A204.1 (cell line): ENCODE results near the gene GAMT.
"Not testable (repeated sequence)": the region's sequence is repeated elsewhere in the genome, so short reads cannot be mapped to it uniquely, and the experiment has no call there.

Experiments
- FAIRE-seq: peaks from 2 replicates; lab custom pipeline; 2012; peaks lifted over from hg19 to GRCh38; lab: Jason Lieb, UNC

The GAMT gene

DNA sequence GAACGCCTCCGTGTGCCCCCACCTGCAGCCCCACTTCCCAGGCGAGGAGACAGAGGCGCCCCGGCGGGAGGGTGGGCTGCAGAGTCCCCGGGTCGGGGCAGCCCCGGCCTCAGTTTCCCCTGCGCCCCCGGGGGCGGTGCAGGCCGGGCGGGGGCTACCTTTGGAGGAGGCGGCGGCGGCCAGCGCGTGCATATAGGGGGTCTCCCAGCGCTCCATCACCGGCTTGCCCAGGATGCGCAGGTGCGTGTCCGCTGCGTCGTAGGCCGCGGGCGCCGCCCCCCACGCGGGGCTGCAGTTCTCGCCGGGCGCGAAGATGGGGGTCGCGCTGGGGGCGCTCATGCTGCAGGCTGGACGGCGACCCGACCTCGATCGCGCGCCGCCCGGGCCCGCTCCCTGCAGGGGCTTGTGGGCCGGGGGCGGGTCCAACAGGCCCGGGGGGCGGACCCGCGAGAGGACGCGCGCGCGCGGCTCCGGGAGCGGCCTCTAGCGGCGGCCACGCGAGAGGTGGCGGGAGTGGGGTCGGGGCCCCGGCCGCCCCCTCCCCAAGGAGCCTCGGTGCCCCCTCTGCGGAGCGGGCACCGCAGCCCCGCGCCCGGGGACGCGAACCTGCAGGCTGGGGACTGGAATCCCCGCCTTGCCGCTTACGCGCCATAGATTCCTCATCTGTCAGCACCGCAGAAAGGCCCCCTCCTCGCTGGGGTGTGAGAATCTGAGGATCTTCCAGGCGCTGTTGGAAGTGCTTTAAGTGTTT lies at the start of gene GAMT:
TSS of gene GAMT (minus strand) at position 405 of the 751 bp plus-strand sequence. CDS start at position 339, 66 bp downstream.
- FAIRE-seq: no peak

DNA sequence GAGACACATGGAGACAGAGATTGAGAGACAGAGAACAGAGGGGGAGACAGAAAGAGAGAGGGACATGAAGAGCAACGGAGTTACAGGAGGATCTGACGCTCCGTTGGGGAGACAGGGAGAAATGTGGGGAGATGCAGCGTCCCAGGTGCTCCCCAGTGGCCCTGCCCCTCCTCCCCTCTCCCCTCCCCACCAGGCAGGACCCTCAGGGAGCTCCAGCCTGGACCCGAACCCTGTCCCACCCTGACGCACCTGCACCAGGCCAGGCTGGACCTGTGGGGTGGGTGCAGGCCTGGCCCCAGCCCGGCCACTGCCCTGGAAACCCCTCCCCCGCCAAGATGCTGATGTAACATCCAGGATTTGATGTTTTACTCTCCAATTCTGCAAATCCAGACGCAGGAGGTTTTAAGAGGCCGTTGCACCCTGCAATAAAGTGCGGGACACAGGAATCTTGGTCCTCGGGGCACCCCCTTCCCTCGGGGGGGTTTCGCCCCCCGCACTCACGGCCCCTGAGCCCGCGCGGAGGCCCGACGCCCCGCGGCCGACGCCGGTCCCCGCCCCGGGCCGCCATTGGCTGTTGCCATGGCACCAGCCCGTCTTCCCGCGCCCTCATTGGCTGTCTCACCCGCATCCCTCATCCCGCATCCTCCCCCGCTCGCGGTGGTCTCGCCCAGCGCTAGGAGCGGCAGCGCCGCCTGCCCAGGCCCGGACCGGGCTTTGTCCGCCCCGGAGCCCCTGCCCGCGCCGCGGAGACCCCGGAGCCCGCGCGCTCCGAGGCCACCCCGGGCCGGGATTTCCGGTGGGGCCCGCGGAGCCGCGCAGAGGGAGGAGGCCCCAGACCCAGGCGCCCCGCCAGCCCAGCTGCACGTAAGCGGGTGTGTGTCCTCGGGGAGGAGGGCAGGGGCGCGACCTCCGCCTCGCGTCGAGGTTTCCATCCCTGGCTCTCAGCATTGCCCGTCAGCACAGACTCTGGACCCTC lies 48.4 kb upstream of the GAMT start, which contains the start of gene APC2:
TSS of gene APC2 (plus strand) at position 655 of the 976 bp plus-strand sequence. CDS start 2,881 bp downstream, outside the sequence.
- FAIRE-seq: no peak

DNA sequence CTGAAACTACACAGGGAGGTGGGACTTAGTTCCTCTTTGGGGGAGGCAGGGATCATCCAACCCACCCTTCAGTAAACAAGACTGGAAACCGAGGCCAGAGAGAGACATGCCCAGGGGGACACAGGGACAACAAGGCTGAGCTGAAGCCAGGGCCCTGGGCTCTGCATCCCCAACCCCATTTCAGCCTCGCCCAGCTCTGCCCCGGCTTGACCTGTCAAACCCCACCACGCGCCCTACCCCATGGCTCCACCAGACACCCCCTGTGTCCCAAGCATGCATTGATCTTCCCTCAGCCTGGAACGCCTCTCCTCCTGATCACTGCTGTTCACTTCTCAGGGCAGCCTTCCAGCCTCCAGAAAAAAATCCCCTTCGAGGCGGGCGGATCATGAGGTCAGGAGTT lies 46.6 kb upstream of the GAMT start:
- FAIRE-seq: no peak

DNA sequence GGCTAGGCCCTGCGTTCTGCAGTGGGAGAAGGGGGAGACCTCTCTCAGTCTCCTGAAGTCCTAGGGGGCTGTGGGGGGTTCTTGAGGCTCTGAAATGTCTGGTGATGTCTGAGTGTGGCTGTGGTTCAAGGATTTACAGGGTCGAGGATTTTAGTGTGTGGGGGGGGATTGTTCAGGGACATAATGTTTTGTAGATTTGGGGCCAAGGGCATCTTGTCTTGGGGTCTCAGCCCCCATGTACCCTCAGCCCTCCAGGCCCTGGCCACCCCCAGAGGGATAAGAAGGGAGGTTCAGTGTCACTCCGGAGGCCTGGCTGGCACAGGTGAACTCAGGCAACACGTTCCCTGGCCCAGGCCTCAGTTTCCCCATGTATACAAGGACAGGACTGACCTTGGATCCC lies 46.2 kb upstream of the GAMT start:
- FAIRE-seq: no peak

DNA sequence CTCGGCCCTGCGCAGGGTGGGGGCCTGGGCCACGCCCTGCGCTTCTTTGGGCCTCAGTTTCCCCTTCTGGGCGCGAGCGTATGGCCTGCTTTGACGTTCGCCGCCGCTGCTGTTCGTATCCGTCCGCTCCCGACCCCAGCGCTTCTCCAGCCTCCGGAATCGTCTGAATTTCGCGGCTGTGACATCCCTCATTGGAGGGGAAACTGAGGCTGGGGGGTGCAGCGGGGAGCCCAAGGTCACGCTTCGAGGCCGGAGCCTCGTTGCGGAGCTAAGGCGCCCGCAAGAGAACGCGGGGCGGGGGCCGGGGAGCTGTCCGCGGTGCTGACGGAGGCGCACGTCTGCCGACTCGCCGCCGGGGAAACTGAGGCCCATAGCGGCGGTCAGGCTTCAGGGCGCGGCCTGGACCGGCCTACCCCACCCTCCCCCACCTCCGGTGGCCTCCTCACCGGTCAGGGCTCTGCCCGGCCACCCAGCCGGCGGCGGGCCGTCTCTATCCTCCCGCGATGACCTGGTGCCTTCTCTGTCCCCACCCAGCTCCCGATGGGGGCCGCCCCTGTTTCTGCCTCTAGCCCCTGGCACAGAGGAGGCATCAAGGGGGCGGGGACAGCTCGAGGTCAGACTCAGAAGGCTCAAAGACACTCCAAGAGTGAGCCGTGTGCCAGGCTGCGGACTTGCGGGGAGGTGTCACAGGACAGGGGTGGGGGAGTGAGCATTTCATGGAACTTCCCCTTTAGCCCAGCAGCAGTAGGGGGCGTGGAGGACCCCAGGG lies 45.6 kb upstream of the GAMT start:
- no peak for FAIRE-seq

DNA sequence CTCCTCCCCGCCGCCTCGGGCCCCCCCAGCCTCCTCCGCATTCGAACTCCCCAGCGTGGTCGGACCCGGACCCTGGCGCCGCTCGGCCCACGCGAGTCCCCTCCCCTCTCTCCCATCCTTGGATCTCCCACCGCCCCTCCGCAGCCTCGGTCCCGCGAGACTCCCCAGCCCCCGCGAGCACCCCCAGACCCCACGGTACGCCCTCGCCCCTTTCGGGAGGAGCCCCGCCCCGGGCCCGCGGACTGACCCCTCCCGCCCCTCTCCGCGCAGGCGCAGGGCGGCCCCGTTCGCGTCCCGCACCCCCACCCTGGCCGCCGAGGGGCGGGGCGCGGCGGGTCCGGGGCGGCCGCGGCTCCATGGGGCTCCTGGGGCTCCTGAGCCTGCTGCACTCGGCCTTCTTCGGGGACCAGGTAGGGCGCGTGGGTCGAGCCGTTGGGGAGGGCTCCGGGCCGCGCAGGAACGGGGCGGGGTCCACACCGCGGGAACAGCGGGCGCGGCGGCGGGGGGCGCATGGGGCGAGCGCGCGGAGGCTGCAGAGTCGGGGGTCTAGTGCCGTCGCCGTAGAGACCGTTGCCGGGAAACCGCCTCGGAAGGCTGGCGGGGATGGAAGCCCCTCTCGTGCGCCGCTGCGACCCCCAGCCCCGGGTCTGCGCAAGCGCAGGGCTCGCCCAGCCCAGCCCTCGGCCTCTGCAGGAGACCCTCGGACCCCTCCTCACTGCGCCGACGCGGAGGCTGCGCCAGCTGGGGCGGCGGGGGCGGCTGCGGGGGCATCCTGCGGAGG lies 44.8 kb upstream of the GAMT start:
- no peak for FAIRE-seq

DNA sequence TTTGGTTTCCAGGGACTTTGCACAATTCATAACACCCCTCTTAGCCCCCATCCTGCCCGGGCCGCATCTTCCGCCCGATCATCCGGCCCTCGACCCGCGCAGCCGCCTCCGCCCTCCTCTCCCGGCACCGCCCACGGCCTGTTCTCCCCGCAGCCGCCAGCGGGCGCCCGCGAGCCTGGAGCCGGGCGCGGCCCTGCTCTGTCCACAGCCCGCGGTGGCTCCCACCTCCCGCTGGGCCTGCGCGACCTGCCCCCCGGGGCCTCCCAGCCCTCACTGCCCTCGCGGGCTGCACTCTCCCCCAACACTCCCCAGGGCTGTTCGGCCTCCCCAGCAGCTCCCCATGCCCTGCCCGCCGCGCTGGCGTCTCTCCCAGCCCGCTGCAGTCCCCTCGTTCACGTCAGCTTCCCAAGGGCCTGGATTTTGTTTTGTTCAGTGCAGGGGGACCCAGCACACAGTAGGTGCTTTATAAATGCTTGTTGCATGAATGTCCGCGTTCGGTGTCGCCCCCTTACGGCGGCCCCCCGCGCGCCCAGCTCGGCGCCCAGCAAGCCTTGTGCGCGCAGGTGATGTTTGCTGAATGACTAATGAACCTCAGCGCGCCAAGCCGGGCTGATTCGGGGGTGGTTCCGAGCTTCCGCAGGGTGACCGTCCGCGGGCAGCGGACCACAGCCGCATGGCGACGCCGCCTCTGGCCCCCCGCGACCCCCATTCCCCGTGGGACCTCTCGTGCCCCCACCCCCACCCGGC lies 44.0 kb upstream of the GAMT start:
- no peak for FAIRE-seq

DNA sequence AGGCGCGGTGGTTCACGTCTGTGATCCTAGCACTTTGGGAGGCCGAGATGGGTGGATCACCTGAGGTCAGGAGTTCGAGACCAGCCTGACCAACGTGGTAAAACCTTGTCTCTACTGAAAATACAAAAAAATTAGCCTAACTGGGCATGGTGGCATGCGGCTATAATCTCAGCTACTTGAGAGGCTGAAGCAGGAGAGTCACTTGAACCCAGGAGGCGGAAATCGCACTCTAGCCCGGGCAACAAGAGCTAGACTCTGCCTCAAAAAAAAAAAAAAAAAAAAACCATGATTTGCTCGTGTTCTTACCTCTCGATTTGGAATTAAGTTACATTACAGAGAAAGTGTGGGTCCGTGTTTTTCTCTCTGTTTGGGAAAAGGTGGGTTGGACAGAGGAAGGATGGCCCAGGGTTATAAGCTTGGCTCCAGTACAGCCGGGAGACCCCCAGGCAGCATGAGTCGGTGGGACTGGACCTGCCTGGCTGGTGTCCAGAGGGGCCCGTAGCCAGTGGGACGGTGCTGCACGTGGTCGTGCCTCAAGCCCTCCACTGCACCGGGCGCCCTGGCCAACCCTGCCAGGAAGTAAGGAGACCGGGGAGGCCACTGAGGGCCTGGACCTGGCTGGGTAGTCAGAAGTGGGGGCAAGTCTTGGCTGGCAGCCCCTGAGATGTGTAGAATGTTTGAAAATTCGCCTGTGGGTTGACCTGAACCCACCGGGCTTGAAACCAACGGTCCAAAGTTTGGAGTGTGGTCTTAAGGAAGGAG lies 40.5 kb upstream of the GAMT start:
- FAIRE-seq: no peak

DNA sequence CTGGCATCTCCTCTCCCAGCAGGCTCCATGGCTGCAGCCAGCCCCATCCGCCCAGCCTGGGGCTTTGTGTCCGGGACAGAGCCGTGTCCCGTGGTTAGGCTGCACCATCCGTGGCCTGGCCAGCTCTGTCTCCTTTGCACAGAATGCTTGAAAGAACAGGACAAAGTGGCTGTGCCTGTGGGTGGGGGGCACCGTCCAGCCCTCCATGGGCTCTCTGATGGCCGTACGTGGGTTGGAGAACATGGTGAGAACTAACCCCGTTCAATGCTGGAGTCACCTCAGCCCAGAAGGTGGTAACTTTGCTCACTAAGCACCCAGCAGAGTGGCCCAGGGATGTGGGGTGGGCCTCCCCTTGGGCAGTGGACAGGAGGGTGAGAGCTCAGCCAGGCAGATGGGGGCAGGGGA lies 39.7 kb upstream of the GAMT start:
- no peak for FAIRE-seq

DNA sequence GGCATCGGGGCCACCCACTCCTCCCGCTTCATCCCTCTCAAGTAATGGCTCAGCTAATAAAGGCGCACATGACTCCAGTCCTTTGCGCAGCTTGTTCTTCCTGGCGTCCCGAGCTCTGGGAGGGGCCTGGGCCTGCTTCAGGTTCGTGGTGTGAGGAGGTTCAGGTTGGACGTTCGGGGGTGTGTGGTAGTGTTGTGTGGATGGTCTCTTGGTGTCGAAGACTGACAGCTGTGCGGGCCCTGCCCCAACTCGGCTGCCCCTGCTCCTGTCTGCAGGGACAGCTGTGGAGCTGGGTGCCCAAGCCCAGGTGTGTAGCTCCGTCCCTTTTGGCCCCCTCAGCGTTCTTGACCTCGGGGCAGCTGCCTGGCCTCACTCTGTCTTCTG lies 39.1 kb upstream of the GAMT start:
- FAIRE-seq: no peak

DNA sequence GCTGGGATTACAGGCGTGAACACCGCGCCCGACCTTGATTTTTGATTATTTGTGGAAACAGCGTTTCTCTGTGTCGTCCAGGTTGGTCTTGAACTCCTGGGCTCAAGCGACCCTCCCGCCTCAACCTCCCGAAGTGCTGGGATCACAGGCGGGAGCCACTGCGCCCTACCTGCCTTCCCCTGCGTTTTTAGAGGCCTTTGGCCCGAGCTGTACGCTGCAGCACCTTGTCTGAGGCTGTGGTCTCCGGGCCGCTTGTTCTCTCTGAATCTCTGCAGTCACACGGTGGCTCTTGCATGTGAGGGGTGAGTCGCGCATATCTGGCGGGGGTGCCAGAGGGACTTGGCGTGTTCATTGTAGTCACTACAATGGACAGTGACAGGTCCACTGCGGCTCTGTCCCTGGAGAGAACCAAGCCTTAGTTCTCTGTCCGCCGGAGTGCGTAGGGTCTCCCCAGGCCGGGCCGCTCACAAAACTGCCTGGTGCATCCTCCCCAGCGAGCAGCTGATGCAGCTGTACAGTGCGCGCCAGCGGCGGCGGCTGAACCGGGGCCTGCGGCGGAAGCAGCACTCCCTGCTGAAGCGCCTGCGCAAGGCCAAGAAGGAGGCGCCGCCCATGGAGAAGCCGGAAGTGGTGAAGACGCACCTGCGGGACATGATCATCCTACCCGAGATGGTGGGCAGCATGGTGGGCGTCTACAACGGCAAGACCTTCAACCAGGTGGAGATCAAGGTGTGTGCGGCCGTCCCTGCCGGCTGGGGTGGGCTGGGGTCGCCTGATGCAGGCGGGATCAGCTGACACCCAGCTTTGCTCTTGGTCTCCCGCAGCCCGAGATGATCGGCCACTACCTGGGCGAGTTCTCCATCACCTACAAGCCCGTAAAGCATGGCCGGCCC lies 38.4 kb upstream of the GAMT start:
- FAIRE-seq: not testable (repeated sequence)

DNA sequence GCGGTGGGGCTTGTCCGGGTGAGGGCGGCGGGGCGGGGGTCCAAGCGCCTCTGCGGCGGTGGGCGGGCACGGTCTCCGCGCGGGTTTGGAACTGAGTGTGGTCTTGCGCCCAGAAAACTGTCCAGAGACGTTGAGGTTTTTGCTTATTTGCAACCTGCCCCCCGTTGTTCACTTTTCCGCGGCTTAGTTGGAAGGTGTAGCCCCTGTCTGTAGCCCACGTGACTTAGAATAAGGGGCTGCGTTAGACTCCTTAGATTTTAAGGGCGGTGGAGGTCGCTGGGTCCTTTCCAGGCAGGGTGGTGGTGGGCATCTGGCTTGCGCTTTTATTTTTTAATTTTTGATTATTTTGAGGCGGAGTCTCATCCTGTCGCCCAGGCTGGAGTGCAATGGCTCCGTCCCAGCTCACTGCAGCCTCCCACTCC lies 37.6 kb upstream of the GAMT start:
- FAIRE-seq: no peak

DNA sequence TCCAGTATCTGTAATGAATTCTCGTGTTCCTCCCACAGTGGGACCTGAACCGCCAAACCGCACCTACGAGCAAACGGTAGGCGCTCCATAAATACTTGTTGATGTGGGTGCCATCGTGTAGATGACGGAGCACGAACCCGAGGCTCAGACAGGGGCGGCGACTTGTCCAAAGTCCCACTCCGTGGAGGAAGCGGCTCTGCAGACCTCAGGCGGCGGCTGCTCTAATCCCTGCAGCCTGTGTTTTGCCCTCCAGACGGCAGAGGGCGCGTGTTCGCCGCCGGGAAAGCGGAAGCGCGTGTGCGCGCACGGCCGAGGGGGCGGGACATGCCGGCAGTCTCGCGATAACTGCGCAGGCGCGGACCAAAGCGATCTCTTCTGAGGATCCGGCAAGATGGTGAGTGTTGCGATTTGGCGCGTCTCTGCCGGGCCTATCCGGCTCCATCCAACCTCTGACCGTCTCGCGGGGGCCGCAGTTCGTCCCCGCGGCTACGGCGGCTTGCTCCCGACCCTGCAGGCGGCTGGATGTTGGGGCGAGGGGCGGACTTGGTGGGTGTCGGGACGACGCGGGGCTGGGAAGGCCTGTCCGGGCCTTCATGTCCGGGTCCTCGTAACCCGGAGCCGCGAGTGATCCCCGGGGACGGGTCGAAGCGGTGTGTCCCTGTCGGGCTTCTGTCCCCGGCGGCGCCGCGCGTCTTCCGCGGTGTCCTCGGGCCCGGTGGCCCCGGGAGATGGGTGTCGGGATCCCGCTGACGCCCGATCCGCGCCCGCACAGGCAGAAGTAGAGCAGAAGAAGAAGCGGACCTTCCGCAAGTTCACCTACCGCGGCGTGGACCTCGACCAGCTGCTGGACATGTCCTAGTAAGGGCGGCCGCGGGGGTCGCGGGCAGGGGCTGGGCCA lies 36.9 kb upstream of the GAMT start, which contains the start of gene RPS15:
TSS of gene RPS15 (plus strand) at position 362 of the 898 bp plus-strand sequence. CDS start at position 392, 30 bp downstream.
- peak; percentile 74 for FAIRE-seq

DNA sequence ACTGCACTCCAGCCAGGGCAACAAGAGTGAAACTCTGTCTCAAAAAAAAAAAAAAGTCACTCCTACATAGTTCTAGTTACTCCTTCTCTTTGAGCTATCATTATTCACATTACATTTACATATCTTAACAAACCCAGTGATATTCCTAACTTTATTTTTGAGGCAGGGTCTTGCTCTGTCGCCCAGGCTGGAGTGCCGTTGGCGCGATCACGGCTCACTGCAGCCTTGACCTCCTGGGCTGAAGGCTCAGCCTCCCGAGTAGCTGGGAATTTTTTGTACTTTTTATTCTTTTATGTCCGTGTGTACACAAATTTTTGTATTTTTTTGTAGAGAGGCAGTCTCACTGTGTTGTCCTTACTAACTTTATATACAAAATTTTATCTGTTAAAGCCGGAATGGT lies 36.3 kb upstream of the GAMT start:
- FAIRE-seq: no peak

DNA sequence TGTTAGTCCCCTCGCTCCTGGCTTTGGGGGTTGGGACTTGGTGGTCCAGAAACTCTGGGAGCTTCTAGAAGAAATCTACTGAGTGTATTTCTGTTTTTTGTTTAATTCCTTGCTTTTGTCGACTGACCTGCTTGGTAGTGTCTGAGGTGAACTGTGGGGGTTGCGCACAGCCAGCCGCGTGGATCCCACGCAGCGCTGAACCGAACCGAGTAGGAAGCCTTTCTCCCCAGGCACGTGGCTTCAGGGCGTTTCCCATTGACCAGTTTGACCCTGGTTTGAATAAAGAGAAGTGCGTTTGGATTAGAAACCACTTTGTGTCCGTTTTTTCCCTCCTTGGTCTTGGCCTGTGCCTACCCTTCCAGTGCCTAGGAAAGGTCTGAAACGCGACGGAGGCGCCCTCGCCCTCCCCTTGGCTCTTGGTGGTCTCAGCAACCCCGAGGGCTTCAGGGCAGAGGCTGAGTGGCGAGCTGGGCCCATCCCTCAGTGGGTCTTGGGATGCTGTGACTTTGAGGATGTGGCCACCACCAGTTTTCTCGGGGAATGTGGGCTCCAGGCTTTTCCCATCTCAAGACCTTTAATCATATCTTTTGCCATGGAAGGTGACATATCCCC lies 34.1 kb upstream of the GAMT start:
- FAIRE-seq: no peak

DNA sequence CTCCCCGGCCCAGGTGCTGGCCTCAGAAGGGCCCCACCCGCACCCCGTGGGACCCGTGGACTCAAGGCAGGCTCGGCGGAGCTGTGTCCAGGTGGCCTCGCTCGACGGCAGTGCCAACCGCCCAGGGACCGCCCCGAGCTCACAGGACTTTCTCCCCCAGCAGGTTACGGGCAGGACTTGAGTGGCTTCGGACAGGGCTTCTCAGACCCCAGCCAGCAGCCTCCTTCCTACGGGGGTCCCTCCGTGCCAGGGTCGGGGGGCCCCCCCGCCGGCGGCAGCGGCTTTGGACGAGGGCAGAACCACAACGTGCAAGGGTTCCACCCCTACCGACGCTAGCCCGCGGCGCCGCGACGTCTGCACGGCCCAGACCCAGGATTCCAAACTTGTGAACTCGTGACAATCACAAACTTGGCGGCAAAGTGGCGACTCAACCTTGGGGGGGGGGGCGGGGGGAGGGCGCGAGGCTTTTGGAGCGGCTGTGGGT lies 33.3 kb upstream of the GAMT start:
- FAIRE-seq: no peak

DNA sequence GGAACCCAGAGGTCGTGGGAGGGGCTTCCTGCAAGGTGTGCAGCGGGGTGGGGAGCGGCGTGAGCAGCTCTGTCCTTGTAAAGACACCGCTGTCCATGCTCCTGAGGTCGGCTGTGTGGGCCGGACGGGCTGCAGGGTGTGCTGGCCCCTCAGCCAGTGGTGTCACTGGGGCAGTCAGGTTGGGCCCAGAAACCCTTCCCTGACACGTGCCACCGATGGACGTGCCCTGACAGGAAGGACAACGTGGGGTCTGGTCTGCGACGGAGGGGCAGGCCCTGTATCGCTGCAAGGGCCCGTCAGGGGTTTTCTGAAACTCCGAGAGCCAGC lies 32.7 kb upstream of the GAMT start:
- no peak for FAIRE-seq
